HEK293 (cell line): ENCODE data around the gene C9orf78.

Source experiments
- ZNF175 ChIP-seq: fragments of 450-650 bp; formaldehyde crosslinking; IDR thresholded peaks from 2 replicates; pipeline ENCODE4 v1.5.1; 2016; ENCODE audit warnings: missing biosample characterization, missing genetic modification characterization
- ZNF423 ChIP-seq: fragments of 450-650 bp; formaldehyde crosslinking; IDR thresholded peaks from 2 replicates; pipeline ENCODE4 v1.5.1; 2016; ENCODE audit warnings: missing biosample characterization, missing genetic modification characterization
- ZNF501 ChIP-seq: fragments of 450-650 bp; formaldehyde crosslinking; IDR thresholded peaks from 2 replicates; pipeline ENCODE4 v1.5.1; 2016; ENCODE audit warnings: missing biosample characterization, missing genetic modification characterization
- ZNF558 ChIP-seq: fragments of 450-650 bp; formaldehyde crosslinking; IDR thresholded peaks from 2 replicates; pipeline ENCODE4 v1.5.1; 2016; ENCODE audit warnings: missing biosample characterization, missing genetic modification characterization
- TF ChIP-seq, protein P1 (sequence below): fragments of 450-650 bp; formaldehyde crosslinking; IDR thresholded peaks from 2 replicates; pipeline ENCODE4 v1.5.1; 2016; ENCODE audit warnings: missing biosample characterization, missing genetic modification characterization
- TF ChIP-seq, protein P2 (sequence below): fragments of 450-650 bp; formaldehyde crosslinking; IDR thresholded peaks from 2 replicates; pipeline ENCODE4 v1.5.1; 2016; ENCODE audit warnings: missing biosample characterization, missing genetic modification characterization, borderline replicate concordance

DNA sequence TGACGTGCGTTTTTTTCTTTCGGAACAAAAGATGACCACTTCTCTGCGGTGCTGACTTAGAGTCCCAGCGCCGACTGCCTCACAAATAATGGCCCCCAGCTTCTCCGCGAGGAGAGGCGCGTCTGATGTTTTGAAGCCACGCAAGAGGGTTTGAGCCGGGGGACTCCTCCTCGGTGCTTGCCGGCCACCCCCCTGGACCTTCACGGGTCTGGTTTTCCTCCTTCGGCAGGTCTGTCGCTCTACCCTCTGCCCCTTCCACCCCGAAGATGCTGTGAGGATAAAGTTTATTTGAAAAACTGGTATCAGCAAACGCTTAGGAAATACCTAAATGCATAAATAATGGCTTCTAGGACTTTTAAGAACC is 767 bp upstream of the C9orf78 start:
- TF ChIP-seq, protein P1, sequence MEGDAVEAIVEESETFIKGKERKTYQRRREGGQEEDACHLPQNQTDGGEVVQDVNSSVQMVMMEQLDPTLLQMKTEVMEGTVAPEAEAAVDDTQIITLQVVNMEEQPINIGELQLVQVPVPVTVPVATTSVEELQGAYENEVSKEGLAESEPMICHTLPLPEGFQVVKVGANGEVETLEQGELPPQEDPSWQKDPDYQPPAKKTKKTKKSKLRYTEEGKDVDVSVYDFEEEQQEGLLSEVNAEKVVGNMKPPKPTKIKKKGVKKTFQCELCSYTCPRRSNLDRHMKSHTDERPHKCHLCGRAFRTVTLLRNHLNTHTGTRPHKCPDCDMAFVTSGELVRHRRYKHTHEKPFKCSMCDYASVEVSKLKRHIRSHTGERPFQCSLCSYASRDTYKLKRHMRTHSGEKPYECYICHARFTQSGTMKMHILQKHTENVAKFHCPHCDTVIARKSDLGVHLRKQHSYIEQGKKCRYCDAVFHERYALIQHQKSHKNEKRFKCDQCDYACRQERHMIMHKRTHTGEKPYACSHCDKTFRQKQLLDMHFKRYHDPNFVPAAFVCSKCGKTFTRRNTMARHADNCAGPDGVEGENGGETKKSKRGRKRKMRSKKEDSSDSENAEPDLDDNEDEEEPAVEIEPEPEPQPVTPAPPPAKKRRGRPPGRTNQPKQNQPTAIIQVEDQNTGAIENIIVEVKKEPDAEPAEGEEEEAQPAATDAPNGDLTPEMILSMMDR (tag by site-specific recombination): no peak
- TF ChIP-seq ZNF501 (no peak), ZNF423 (no peak), ZNF175 (no peak), ZNF558 (tag by site-specific recombination) (no peak)
- TF ChIP-seq, protein P2, sequence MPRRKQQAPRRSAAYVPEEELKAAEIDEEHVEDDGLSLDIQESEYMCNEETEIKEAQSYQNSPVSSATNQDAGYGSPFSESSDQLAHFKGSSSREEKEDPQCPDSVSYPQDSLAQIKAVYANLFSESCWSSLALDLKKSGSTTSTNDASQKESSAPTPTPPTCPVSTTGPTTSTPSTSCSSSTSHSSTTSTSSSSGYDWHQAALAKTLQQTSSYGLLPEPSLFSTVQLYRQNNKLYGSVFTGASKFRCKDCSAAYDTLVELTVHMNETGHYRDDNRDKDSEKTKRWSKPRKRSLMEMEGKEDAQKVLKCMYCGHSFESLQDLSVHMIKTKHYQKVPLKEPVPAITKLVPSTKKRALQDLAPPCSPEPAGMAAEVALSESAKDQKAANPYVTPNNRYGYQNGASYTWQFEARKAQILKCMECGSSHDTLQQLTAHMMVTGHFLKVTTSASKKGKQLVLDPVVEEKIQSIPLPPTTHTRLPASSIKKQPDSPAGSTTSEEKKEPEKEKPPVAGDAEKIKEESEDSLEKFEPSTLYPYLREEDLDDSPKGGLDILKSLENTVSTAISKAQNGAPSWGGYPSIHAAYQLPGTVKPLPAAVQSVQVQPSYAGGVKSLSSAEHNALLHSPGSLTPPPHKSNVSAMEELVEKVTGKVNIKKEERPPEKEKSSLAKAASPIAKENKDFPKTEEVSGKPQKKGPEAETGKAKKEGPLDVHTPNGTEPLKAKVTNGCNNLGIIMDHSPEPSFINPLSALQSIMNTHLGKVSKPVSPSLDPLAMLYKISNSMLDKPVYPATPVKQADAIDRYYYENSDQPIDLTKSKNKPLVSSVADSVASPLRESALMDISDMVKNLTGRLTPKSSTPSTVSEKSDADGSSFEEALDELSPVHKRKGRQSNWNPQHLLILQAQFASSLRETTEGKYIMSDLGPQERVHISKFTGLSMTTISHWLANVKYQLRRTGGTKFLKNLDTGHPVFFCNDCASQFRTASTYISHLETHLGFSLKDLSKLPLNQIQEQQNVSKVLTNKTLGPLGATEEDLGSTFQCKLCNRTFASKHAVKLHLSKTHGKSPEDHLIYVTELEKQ (tag by site-specific recombination): no peak
